K562 (cell line): Measurements from ENCODE around the gene KRTAP10-6. TPM values are rescaled to one million over a fixed set of nuclear protein-coding genes. Genes with fewer than 3 reads are reported as not detected.

Experiments used
- ATAC-seq: fragments of 200-7000 bp; cut with Tn5 transposase; 3 replicates; pipeline ENCODE4 v1.9.1; 2020; ENCODE audit warnings: moderate library complexity
- BruUV-seq: library from RNA; stranded (reverse); fragments of 400-500 nt; replicated peaks from 2 replicates; lab custom pipeline; 2021; lab: Mats Ljungman, UMichigan
- CTCF ChIA-PET: fragments of 300-600 bp; formaldehyde crosslinking; extraction: SDS; loops from one replicate; lab custom pipeline; 2021; ENCODE audit warnings: low intra/inter-chr PET ratio; lab: Yijun Ruan, JAX
- POLR2A ChIA-PET: fragments of 300-600, 350-650 bp; sonication (Branson Sonifier 250); formaldehyde crosslinking; extraction: SDS; loops from one replicate; lab custom pipeline; 2021; ENCODE audit warnings: antibody characterized with exemption, inconsistent platforms; lab: Yijun Ruan, JAX
- DNase-seq, 4 experiments: peaks; one replicate each; pipeline versions ENCODE4 v3.0.0 to v3.0.0-alpha.2; 2011 to 2018; ENCODE audit warnings: low spot score in 3 of 4, mixed read lengths in 3 of 4; ENCODE audit errors: extremely low read depth in 1 of 4
- FAIRE-seq: peaks from 2 replicates; lab custom pipeline; 2011; peaks lifted over from hg19 to GRCh38; lab: Jason Lieb, UNC
- H2AFZ ChIP-seq: 2 replicates; pipeline ENCODE4 v1.6.0; 2011; ENCODE audit warnings: low read depth, low read length, control low read depth, inconsistent platforms
- H3K27ac ChIP-seq: fragments of 200-600 bp; 3 replicates; pipeline ENCODE4 v1.8.0; 2011; ENCODE audit warnings: low read depth, mild to moderate bottlenecking, control low read depth, inconsistent platforms, low read length, moderate library complexity, mixed read lengths; ENCODE audit errors: extremely low read depth
- H3K27me3 ChIP-seq, 2 experiments: fragments of 300-600 bp in 1 of 2; 2 replicates in 1 of 2; 3 replicates in 1 of 2; pipeline versions ENCODE4 v1.6.0 to v1.8.0; 2011; ENCODE audit warnings: inconsistent platforms in 2 of 2, low read length in 2 of 2, mild to moderate bottlenecking in 1 of 2, mixed read lengths in 1 of 2, moderate library complexity in 1 of 2; ENCODE audit not compliant: control insufficient read depth in 2 of 2, insufficient read depth in 2 of 2
- H3K36me3 ChIP-seq: fragments of 300-600 bp; 3 replicates; pipeline ENCODE4 v1.8.0; 2011; ENCODE audit warnings: mild to moderate bottlenecking, low read length, inconsistent platforms; ENCODE audit not compliant: control insufficient read depth, insufficient read depth
- H3K4me1 ChIP-seq, 2 experiments: fragments of 200-600 bp in 1 of 2; replicated peaks in 1 of 2; 2 replicates in 1 of 2; 3 replicates in 1 of 2; pipeline versions ENCODE4 v1.5.1 to v1.8.0; 2011; ENCODE audit warnings: inconsistent platforms in 2 of 2, low read length in 2 of 2, mild to moderate bottlenecking in 1 of 2, mixed read lengths in 1 of 2, moderate library complexity in 1 of 2; ENCODE audit not compliant: control insufficient read depth in 2 of 2, insufficient read depth in 2 of 2
- H3K4me2 ChIP-seq: 2 replicates; pipeline ENCODE4 v1.6.1; 2011; ENCODE audit warnings: low read length, control low read depth, inconsistent platforms, mixed read lengths; ENCODE audit not compliant: insufficient read depth
- H3K4me3 ChIP-seq: fragments of 200-600 bp; sonication (generic), shearing (Covaris generic); 2 replicates; pipeline ENCODE4 v1.5.1; 2016; ENCODE audit warnings: control low read depth, inconsistent platforms
- H3K79me2 ChIP-seq: fragments of 200-600 bp; 3 replicates; pipeline ENCODE4 v1.8.0; 2011; ENCODE audit warnings: low read length, inconsistent platforms; ENCODE audit not compliant: control insufficient read depth, insufficient read depth
- H3K9ac ChIP-seq, 2 experiments: 2 replicates each; pipeline versions ENCODE4 v1.6.0 to v1.6.1; 2011; ENCODE audit warnings: low read depth in 2 of 2, low read length in 2 of 2, control low read depth in 1 of 2, inconsistent platforms in 1 of 2, mild to moderate bottlenecking in 1 of 2, mixed read lengths in 1 of 2; ENCODE audit not compliant: insufficient read depth in 1 of 2
- H3K9me1 ChIP-seq: one replicate; pipeline ENCODE4 v1.6.0; 2011; ENCODE audit warnings: inconsistent platforms, mild to moderate bottlenecking, low read length, moderate library complexity; ENCODE audit not compliant: control insufficient read depth, insufficient read depth
- H3K9me3 ChIP-seq: replicated peaks from 2 replicates; pipeline ENCODE4 v1.5.1; 2011; ENCODE audit warnings: low read depth, low read length, inconsistent platforms; ENCODE audit not compliant: control insufficient read depth, insufficient read depth
- H4K20me1 ChIP-seq: replicated peaks from 2 replicates; pipeline ENCODE4 v1.6.1; 2011; ENCODE audit warnings: low read length, inconsistent platforms, mixed read lengths; ENCODE audit not compliant: control insufficient read depth, insufficient read depth
- ARID3A ChIP-seq: IDR thresholded peaks from 2 replicates; pipeline ENCODE4 v1.6.1; 2012; ENCODE audit warnings: low read depth, low read length, improper control_type of control experiment, borderline replicate concordance
- HES1 ChIP-seq: fragments of 450-650 bp; IDR thresholded peaks from 2 replicates; pipeline ENCODE4 v1.6.1; 2016; ENCODE audit warnings: low read depth, mild to moderate bottlenecking, moderate library complexity
- HEY1 ChIP-seq: fragments of 250-450 bp; sonication (Bioruptor Pico); IDR thresholded peaks from 2 replicates; pipeline ENCODE4 v1.5.0; 2020; ENCODE audit warnings: mild to moderate bottlenecking, moderate library complexity, borderline replicate concordance
- HIVEP1 ChIP-seq: fragments of 250-450 bp; sonication (Bioruptor Pico); IDR thresholded peaks from 2 replicates; pipeline ENCODE4 v1.4.0; 2020; ENCODE audit warnings: mild to moderate bottlenecking
- HOXB6 ChIP-seq: fragments of 250-450 bp; sonication (Bioruptor Pico); IDR thresholded peaks from 2 replicates; pipeline ENCODE4 v1.5.1; 2022; ENCODE audit warnings: mild to moderate bottlenecking, borderline replicate concordance
- NELFE ChIP-seq: IDR thresholded peaks from 2 replicates; pipeline ENCODE4 v1.6.1; 2011; ENCODE audit warnings: mild to moderate bottlenecking; ENCODE audit not compliant: insufficient read depth, insufficient read length
- NUFIP1 ChIP-seq: fragments of 450-650 bp; IDR thresholded peaks from 2 replicates; pipeline ENCODE4 v1.6.1; 2018; ENCODE audit not compliant: partially characterized antibody
- PML ChIP-seq: IDR thresholded peaks from 2 replicates; pipeline ENCODE4 v1.6.1; 2012; ENCODE audit warnings: low read length, inconsistent platforms
- POLR3A ChIP-seq: IDR thresholded peaks from 2 replicates; pipeline ENCODE4 v1.6.1; 2011; ENCODE audit warnings: borderline replicate concordance, mild to moderate bottlenecking, moderate library complexity; ENCODE audit not compliant: insufficient read length, insufficient read depth; ENCODE audit errors: extremely low read depth
- TBL1XR1 ChIP-seq, 2 experiments: IDR thresholded peaks; 2 replicates each; pipeline ENCODE4 v1.6.1; 2012; ENCODE audit warnings: improper control_type of control experiment in 2 of 2, low read length in 2 of 2, mild to moderate bottlenecking in 1 of 2
- ZNF518B ChIP-seq: fragments of 250-450 bp; sonication (Bioruptor Pico); IDR thresholded peaks from 2 replicates; pipeline ENCODE4 v1.5.0; 2021; ENCODE audit warnings: mild to moderate bottlenecking, moderate library complexity
- WGBS: fragments of 100-300 bp; shearing (Covaris generic); methylation state at CpG from one replicate; pipeline ENCODE4 v1.1.6; 2016; ENCODE audit warnings: low coverage, mixed read lengths; ENCODE audit not compliant: insufficient coverage; ENCODE audit errors: missing lambda C conversion rate; 5-methylcytosine and 5-hydroxymethylcytosine counted together
- in situ Hi-C: fragments of 300-500 bp; cut with MboI; formaldehyde crosslinking; loops from 4 replicates; pipeline ENCODE4 v1.15.0; 2018; ENCODE audit warnings: inconsistent platforms, mixed read lengths
- intact Hi-C: fragments of 100-400 bp; cut with micrococcal nuclease; formaldehyde crosslinking; loops from 2 replicates; pipeline ENCODE4 v1.14.2; 2022
- polyA plus RNA-seq, 8 experiments: library from polyadenylated mRNA; depleted of rRNA in 4 of 8; stranded (reverse) in 5 of 8; unstranded in 3 of 8; fragments of >200 nt; fragmentation: Nextera tagmentation in 2 of 8; fragmentation: Illumina TruSeq in 1 of 8; extraction: Ambion mirVana in 2 of 8; extraction: Trizol in 1 of 8; gene quantifications; 2 replicates each; pipeline versions ENCODE4 v1.2.1 to v1.2.3, GENCODE V29; 2011 to 2014; ENCODE audit warnings: inconsistent platforms in 1 of 8, missing spikeins in 1 of 8
- total RNA-seq, 7 experiments: library from RNA; depleted of rRNA in 6 of 7; stranded (reverse); fragments of >200 nt in 6 of 7; fragmentation: Illumina TruSeq in 2 of 7; extraction: Trizol in 2 of 7; gene quantifications; 2 replicates each; pipeline versions ENCODE4 v1.2.1 to v1.2.3, GENCODE V29; 2011 to 2021; ENCODE audit warnings: low replicate concordance in 1 of 7

KRTAP10-6 gene
- total and polyA plus RNA-seq, 9 of the 15 experiments (the other 6 are each of a cell fraction or from before 2014, with no cell fraction given), result not detected

GRCh38 chr21:44568261-44568660, 24.0 kb downstream of the KRTAP10-6 start:
- POLR2A ChIA-PET, result interaction anchor here (0.6 kb wide), 1 partner anchor 41 kb away, joined by 3 read pairs; no protein-coding TSS in a partner anchor
- Histone ChIP-seq H4K20me1 (no peaks in the 10 kb centered on the region), H3K36me3 (no peaks in the 10 kb centered on the region), H3K4me2 (no peak overlapping the region), H3K9ac (no peak overlapping the region; a peak in 1 of 4 replicates), H3K79me2 (no peaks in the 10 kb centered on the region), H3K9me1 (no peaks in the 10 kb centered on the region), H3K4me1 (peaks cover 0 to 20% of the 10 kb centered on the region in 2 experiments; a peak in 1 of 5 replicates), H2AFZ (no peak overlapping the region), H3K9me3 (no peaks in the 10 kb centered on the region), H3K4me3 (no peak overlapping the region), H3K27ac (no peak overlapping the region), H3K27me3 (peaks cover 19 to 30% of the 10 kb centered on the region in 2 experiments; a peak in 3 of 5 replicates)
- WGBS, result 0% methylated on average over 12 of the region's 12 CpGs
- in situ Hi-C loops, result no loop called here
- intact Hi-C loops, result no loop called here
- TF ChIP-seq HES1 (no peak), TBL1XR1 (IDR thresholded peaks at IDR 0.05; ENCODE audit: low read length in 2 of 2) (no peak), HIVEP1 (no peak), POLR3A (no peak), HEY1 (CRISPR knock-in tag) (no peak), ARID3A (no peak), ZNF518B (CRISPR knock-in tag) (no peak), PML (no peak), HOXB6 (CRISPR knock-in tag) (no peak), NUFIP1 (no peak), NELFE (no peak)
- DNase-seq (no peak), FAIRE-seq (no peak), ATAC-seq (no peak)
- CTCF ChIA-PET, result no interaction called here
- no TSS peak for BruUV-seq
